ENCODE results near the gene ICOS.

The ICOS gene, protein sequence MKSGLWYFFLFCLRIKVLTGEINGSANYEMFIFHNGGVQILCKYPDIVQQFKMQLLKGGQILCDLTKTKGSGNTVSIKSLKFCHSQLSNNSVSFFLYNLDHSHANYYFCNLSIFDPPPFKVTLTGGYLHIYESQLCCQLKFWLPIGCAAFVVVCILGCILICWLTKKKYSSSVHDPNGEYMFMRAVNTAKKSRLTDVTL

DNA sequence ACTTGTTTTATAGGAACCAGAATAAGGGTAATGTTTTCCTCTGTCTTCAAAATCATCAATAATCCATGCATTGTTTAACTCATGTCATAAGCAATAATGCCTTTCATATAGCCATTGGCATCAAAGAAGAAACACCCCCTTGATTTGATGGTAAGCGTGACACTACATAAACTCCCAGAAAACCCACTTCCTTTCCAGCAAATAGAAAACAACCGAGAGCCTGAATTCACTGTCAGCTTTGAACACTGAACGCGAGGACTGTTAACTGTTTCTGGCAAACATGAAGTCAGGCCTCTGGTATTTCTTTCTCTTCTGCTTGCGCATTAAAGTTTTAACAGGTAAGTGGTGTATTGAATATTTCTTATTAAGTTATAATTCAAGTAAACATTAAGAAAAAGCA is at the start of gene ICOS:
ICOS (plus strand) TSS at position 229 of the 400 bp plus-strand sequence; CDS start at position 281, 52 bp downstream.
- in situ Hi-C loops (cut with HindIII; ENCODE audit: low sequenced_read_pairs) = no loop called here
- DNase-seq (ENCODE audit: low read depth) = no peak
- TF ChIP-seq, protein P1, sequence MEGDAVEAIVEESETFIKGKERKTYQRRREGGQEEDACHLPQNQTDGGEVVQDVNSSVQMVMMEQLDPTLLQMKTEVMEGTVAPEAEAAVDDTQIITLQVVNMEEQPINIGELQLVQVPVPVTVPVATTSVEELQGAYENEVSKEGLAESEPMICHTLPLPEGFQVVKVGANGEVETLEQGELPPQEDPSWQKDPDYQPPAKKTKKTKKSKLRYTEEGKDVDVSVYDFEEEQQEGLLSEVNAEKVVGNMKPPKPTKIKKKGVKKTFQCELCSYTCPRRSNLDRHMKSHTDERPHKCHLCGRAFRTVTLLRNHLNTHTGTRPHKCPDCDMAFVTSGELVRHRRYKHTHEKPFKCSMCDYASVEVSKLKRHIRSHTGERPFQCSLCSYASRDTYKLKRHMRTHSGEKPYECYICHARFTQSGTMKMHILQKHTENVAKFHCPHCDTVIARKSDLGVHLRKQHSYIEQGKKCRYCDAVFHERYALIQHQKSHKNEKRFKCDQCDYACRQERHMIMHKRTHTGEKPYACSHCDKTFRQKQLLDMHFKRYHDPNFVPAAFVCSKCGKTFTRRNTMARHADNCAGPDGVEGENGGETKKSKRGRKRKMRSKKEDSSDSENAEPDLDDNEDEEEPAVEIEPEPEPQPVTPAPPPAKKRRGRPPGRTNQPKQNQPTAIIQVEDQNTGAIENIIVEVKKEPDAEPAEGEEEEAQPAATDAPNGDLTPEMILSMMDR (IDR thresholded peaks at IDR 0.05; ENCODE audit: low read depth, low read length, missing control alignments) = no peak
- no peak within 1 kb of the TSS for H3K4me3 ChIP-seq (ENCODE audit: low read depth, low read length)

DNA sequence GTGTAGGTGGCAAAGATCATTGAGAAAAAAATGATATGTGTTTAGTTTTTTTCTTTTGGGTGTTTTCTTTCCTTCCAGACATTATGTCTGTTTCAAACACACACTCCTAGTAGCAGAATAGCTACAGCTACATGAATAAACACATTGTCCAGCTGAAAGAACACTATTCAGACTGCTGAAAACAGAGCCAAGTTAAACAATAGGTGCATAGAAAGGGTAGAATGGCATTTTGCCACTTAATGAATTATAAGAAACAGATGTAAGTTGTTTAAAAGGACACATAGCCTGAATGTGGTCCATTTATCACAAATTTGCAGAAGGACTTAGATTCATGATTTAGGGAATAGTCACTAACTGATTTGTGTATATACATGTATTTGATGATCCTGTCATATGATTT is 48.9 kb upstream of the ICOS start:
- peak; percentile 22 for DNase-seq (ENCODE audit: low read depth)
- in situ Hi-C loops (cut with HindIII; ENCODE audit: low sequenced_read_pairs) = no loop called here
- TF ChIP-seq, protein P1 (IDR thresholded peaks at IDR 0.05; ENCODE audit: low read depth, low read length, missing control alignments) = no peak
- no peak overlapping the region for H3K4me3 ChIP-seq (ENCODE audit: low read depth, low read length)

DNA sequence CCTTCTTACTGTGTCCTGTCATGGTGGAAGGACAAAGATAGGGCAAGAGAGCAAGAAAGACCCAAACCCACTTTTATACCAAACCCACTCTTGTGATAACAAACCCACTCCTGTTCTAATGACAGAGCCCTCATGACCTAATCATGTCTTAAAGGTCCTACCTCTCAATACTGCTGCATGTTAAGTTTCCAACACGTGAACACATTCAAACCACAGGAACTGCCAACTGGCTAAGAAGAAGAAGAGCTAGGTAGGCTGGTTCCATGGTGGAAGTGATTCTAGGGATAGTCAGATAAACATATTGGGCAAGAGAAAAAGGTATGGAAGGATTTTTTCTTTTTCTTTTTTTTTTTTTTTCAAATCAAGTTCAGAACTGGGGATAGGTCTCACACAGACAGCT is 47.0 kb upstream of the ICOS start:
- DNase-seq (ENCODE audit: low read depth) = no peak
- H3K4me3 ChIP-seq (ENCODE audit: low read depth, low read length) = no peak overlapping the region
- TF ChIP-seq, protein P1 (IDR thresholded peaks at IDR 0.05; ENCODE audit: low read depth, low read length, missing control alignments) = no peak
- in situ Hi-C loops (cut with HindIII; ENCODE audit: low sequenced_read_pairs) = no loop called here

DNA sequence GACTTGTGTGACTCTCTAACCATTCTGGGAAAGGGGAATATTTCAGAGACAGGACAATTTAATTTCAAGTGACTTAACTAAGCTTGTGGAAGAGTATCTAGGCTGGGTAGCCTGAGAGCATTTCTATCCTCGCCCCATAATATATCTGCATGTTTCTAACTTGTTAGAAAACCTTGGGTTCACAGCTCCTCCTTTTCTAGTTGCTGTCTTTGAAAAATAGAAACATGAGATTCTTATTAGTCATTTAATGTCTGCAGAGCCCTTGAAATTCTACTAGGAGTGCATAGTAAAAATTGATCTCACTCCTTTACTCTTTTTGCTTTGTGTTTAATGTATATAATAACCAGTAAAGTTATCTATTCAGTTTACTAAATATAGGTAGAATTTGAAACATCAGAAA is 46.6 kb upstream of the ICOS start:
- TF ChIP-seq, protein P1 (IDR thresholded peaks at IDR 0.05; ENCODE audit: low read depth, low read length, missing control alignments) = no peak
- H3K4me3 ChIP-seq (ENCODE audit: low read depth, low read length) = no peak overlapping the region
- DNase-seq (ENCODE audit: low read depth) = no peak
- in situ Hi-C loops (cut with HindIII; ENCODE audit: low sequenced_read_pairs) = no loop called here

DNA sequence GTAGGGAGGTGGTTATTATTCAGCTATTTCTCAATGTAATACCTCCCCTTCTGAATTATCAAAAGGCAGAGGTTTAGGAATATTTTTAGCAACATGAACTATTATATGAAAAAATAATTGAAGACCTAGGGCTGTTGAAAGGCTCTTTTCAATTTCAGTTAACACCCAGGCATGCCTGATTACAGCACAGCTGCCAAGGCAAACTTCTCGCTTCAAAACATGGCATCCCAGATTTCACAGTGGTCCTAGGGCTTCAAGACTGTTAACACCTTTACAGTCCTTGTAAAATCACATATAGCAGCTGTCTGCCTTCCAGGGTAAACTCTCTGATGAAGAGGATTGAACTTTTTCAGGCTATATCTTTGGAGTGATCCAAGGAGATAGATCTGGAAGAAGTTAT is 45.8 kb upstream of the ICOS start:
- DNase-seq (ENCODE audit: low read depth) = no peak
- H3K4me3 ChIP-seq (ENCODE audit: low read depth, low read length) = no peak overlapping the region
- TF ChIP-seq, protein P1 (IDR thresholded peaks at IDR 0.05; ENCODE audit: low read depth, low read length, missing control alignments) = no peak
- in situ Hi-C loops (cut with HindIII; ENCODE audit: low sequenced_read_pairs) = no loop called here

DNA sequence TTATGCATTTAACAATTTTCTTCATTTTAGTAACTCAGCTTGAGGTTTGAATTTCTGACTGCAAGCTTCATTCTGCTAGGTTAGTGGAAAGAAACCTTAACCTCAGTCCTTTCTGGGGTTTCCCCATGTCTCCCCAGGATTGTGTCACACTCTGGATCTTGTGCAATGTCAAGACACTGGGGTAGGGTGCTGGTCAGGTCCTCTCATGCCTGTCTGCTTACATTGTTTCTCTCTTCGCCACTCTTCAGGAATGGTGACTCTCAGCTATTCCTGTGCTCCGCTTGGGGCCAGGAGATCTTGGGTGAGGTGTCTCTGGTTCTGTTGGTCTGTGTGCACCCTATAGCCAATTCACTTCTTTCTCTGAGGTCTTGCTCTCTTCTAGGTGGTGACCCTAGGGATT is 45.1 kb upstream of the ICOS start:
- TF ChIP-seq, protein P1 (IDR thresholded peaks at IDR 0.05; ENCODE audit: low read depth, low read length, missing control alignments) = no peak
- H3K4me3 ChIP-seq (ENCODE audit: low read depth, low read length) = no peak overlapping the region
- no peak for DNase-seq (ENCODE audit: low read depth)

More for the DNA sequence above, 45.1 kb upstream of the ICOS start:
- in situ Hi-C loops (cut with HindIII; ENCODE audit: low sequenced_read_pairs) = no loop called here

All from astrocyte of the cerebellum (primary cell).